Heart left ventricle (tissue), 16 donors: ENCODE results near the gene DUSP12. TPM values are rescaled to one million over a fixed set of nuclear protein-coding genes. Genes with fewer than 3 reads are reported as not detected.

Experiments
- ATAC-seq, 4 donors: fragments of 200-7000 bp; cut with Tn5 transposase; one replicate each; pipeline ENCODE4 v1.9.1; 2020 to 2022; ENCODE audit warnings: moderate library complexity in 4 of 4, mild to moderate bottlenecking in 3 of 4, moderate number of reproducible peaks in 1 of 4
- DNase-seq, 5 donors: peaks; one replicate each; pipeline ENCODE4 v3.0.0-alpha.2; 2020
- H3K27ac ChIP-seq, 12 donors: fragments of 200-600 bp; sonication (generic) in 4 of 12; one replicate each; pipeline versions ENCODE4 v1.5.0 to v1.8.0; 2016 to 2022; ENCODE audit warnings: mild to moderate bottlenecking in 2 of 12
- H3K27me3 ChIP-seq, 9 donors: fragments of 200-600 bp; sonication (generic) in 2 of 9; one replicate each; pipeline versions ENCODE4 v1.5.1 to v1.8.0; 2016 to 2022; ENCODE audit warnings: mild to moderate bottlenecking in 3 of 9
- H3K36me3 ChIP-seq, 9 donors: fragments of 200-600 bp; sonication (generic) in 2 of 9; one replicate each; pipeline versions ENCODE4 v1.5.0 to v1.8.0; 2018 to 2022; ENCODE audit warnings: mild to moderate bottlenecking in 2 of 9
- H3K4me1 ChIP-seq, 12 donors: fragments of 200-600 bp; sonication (generic) in 4 of 12; one replicate each; pipeline versions ENCODE4 v1.5.0 to v1.8.0; 2016 to 2022; ENCODE audit warnings: mild to moderate bottlenecking in 3 of 12
- H3K4me3 ChIP-seq, 12 donors: fragments of 200-600 bp; sonication (generic) in 4 of 12; one replicate each; pipeline versions ENCODE4 v1.5.0 to v1.8.0; 2017 to 2022; ENCODE audit warnings: mild to moderate bottlenecking in 9 of 12, moderate library complexity in 4 of 12
- H3K9me3 ChIP-seq, 12 donors: fragments of 200-600 bp; sonication (generic) in 4 of 12; one replicate each; pipeline versions ENCODE4 v1.5.0 to v1.8.0; 2016 to 2022; ENCODE audit warnings: mild to moderate bottlenecking in 1 of 12
- CTCF ChIP-seq, 12 donors: fragments of 200-600 bp; sonication (generic) in 4 of 12; IDR thresholded peaks; one replicate each; pipeline versions ENCODE4 v1.5.0 to v1.8.0; 2018 to 2022; ENCODE audit warnings: antibody characterized with exemption in 12 of 12, mild to moderate bottlenecking in 5 of 12
- POLR2A ChIP-seq, 2 donors: fragments of 450-650 bp; IDR thresholded peaks; one replicate each; pipeline ENCODE4 v1.6.1; 2017; ENCODE audit warnings: antibody characterized with exemption in 2 of 2, mild to moderate bottlenecking in 2 of 2, moderate library complexity in 2 of 2
- WGBS, 4 donors: extraction: QIAGEN DNeasy Blood & Tissue Kit in 2 of 4; methylation state at CpG; one replicate each; pipeline versions ENCODE4 v1.1.5 to v1.1.7; 2013 to 2018; 5-methylcytosine and 5-hydroxymethylcytosine counted together
- intact Hi-C, 10 donors: fragments of 100-400 bp; cut with DNase I; formaldehyde crosslinking; loops; one replicate each; pipeline versions ENCODE4 v1.11.1 to v1.14.2; 2022
- polyA plus RNA-seq, 2 donors: library from polyadenylated mRNA; stranded (reverse); fragments of 200-250 nt; gene quantifications; one replicate each; pipeline ENCODE4 v1.2.3, GENCODE V29; 2013
- total RNA-seq, 9 donors: library from RNA; depleted of rRNA in 2 of 9; stranded (reverse); fragments of >200 nt in 2 of 9; fragmentation: NEBNext Ultra II Directional in 3 of 9; extraction: Animal tissue kit (Norgen Biotek cat#: 25700) in 3 of 9; gene quantifications; one replicate each; pipeline versions ENCODE4 v1.1.0 to v1.2.4, GENCODE V29; 2016 to 2023
- donor health status: ischemic (EF 13 %, LVEDD 7.1; RV severe dilation, severe dysfunction).
- donor health status: healthy with polysubstance abuse.
- donor health status: DM: no; HTN: yes; CAD: no.
- donor health status: DM: no; HTN: no; CAD: no.
- donor health status: ischemic (EF 25% LVEDD 6.9; RV normal size, moderate dysfunction).
- donor health status: ischemic (EF 25% LVEDD 5.7; RV mildly dilated, moderate dysfunction).
- donor health status: healthy.
- donor health status: DM: yes; HTN: yes; CAD: no.
- donor health status: ischemic (EF 35%, LVEDD 5.7; RV mildly dilated, moderate dysfunction).
- donor health status: nonischemic (EF 11% LVEDD 7.7; RV severe dilation, severe dysfunction).
- donor health status: DM: yes; HTN: yes; CAD: no.
- donor health status: PGD.
- donor health status: ischemic (EF 29% LVEDD 5.4; RV normal size, mild dysfunction).
- donor health status: nonischemic (EF 23%, LVEDD 6.1; RV moderate dilation, normal function).

The DUSP12 gene
- total and polyA plus RNA-seq, 11 donors, result 5.2 to 18.1 (median 7.1) TPM

- TF ChIP-seq CTCF (IDR thresholded peaks at IDR 0.05), result no peak
- intact Hi-C loops, result loop anchor here (2.0 to 10.0 kb wide), 8 partner anchors 91 to 345 kb away; no protein-coding TSS in a partner anchor
- DNase-seq, result peak in 2 of 5 donors; percentile 27 to 39
- no peaks in the 10 kb centered on the region for H3K9me3 ChIP-seq
- H3K36me3 ChIP-seq, result no peaks in the 10 kb centered on the region
- no peak overlapping the region for H3K4me3 ChIP-seq
- H3K27ac ChIP-seq, result peak overlapping the region in 5 of 12 donors; percentile 5 to 91 (median 11)
- peaks cover 0 to 11% (median 0%) of the 10 kb centered on the region in 9 donors for H3K27me3 ChIP-seq
- peaks cover 0 to 36% (median 0%) of the 10 kb centered on the region in 12 donors for H3K4me1 ChIP-seq
- WGBS, 4 donors, result 45 to 57% (median 53%) methylated on average over 8 of the region's 8 CpGs
- peak in 3 of 4 donors; percentile 51 to 63 (median 63) for ATAC-seq
Observed at GRCh38 chr1:161739865-161740566, 9.6 kb upstream of the DUSP12 start.

GRCh38 chr1:161740921-161741320 lies 8.7 kb upstream of the DUSP12 start:
- Histone ChIP-seq H3K4me1 (peaks cover 0 to 36% (median 0%) of the 10 kb centered on the region in 12 donors), H3K27me3 (peaks cover 0 to 6% (median 0%) of the 10 kb centered on the region in 9 donors), H3K36me3 (no peaks in the 10 kb centered on the region), H3K9me3 (no peaks in the 10 kb centered on the region), H3K27ac (peak overlapping the region in 3 of 12 donors; percentile 10 to 91 (median 43)), H3K4me3 (no peak overlapping the region)
- 77 to 86% (median 81%) methylated on average over 6 of the region's 6 CpGs for WGBS, 4 donors
- DNase-seq (no peak), ATAC-seq (no peak)
- TF ChIP-seq POLR2A (IDR thresholded peaks at IDR 0.05) (no peak), CTCF (IDR thresholded peaks at IDR 0.05) (no peak)
- intact Hi-C loops, result loop anchor here in 9 of 10 donors (1.0 to 10.0 kb wide), 9 partner anchors 92 to 346 kb away; no protein-coding TSS in a partner anchor

GRCh38 chr1:161743231-161743630 lies 6.4 kb upstream of the DUSP12 start:
- ATAC-seq, result no peak
- Histone ChIP-seq H3K27me3 (peaks cover 0 to 10% (median 0%) of the 10 kb centered on the region in 9 donors), H3K27ac (no peak overlapping the region), H3K4me3 (no peak overlapping the region), H3K9me3 (no peaks in the 10 kb centered on the region), H3K36me3 (no peaks in the 10 kb centered on the region), H3K4me1 (peaks cover 0 to 38% (median 0%) of the 10 kb centered on the region in 12 donors)
- TF ChIP-seq CTCF (IDR thresholded peaks at IDR 0.05) (no peak), POLR2A (IDR thresholded peaks at IDR 0.05) (no peak)
- 75 to 83% (median 81%) methylated on average over 9 of the region's 9 CpGs for WGBS, 4 donors
- intact Hi-C loops, result loop anchor here in 9 of 10 donors (5.0 to 10.0 kb wide), 6 partner anchors 96 to 348 kb away; no protein-coding TSS in a partner anchor
- DNase-seq, result no peak

- Histone ChIP-seq H3K27me3 (peaks cover 0 to 4% (median 0%) of the 10 kb centered on the region in 9 donors), H3K36me3 (peaks cover 0 to 20% (median 15%) of the 10 kb centered on the region in 9 donors), H3K27ac (no peak overlapping the region), H3K9me3 (no peaks in the 10 kb centered on the region), H3K4me3 (no peak overlapping the region), H3K4me1 (peaks cover 0 to 31% (median 11%) of the 10 kb centered on the region in 12 donors)
- ATAC-seq (no peak), DNase-seq (no peak)
- intact Hi-C loops, result loop anchor here in 8 of 10 donors (10.0 kb wide), 4 partner anchors 183 to 353 kb away; no protein-coding TSS in a partner anchor
- TF ChIP-seq POLR2A (IDR thresholded peaks at IDR 0.05), result no peak
- TF ChIP-seq CTCF (IDR thresholded peaks at IDR 0.05), result no peak
- 60 to 73% (median 68%) methylated on average over 6 of the region's 6 CpGs for WGBS, 4 donors
Observed at GRCh38 chr1:161747801-161748200, 1.8 kb upstream of the DUSP12 start.
